OCI-LY7 (cell line): ENCODE results near the gene GJB5.

ENCODE experiments used
- CTCF ChIP-seq: fragments of 200-600 bp; sonication (generic); conservative IDR thresholded peaks from 2 replicates; pipeline ENCODE4 v1.5.1; 2014; ENCODE audit warnings: mild to moderate bottlenecking, antibody characterized with exemption, low read length, moderate library complexity, mixed read lengths
- EZH2phosphoT487 ChIP-seq: fragments of 200-600 bp; sonication (generic); IDR thresholded peaks from 2 replicates; pipeline ENCODE4 v1.6.1; 2018; ENCODE audit warnings: low read depth, borderline replicate concordance, mild to moderate bottlenecking, mixed run types, antibody characterized with exemption, low read length, moderate library complexity, mixed read lengths

GRCh38 chr1:34779526-34779925 lies 24.7 kb downstream of the GJB5 start:
- TF ChIP-seq CTCF = no peak
- TF ChIP-seq EZH2phosphoT487 = no peak
